Retinal pigment epithelial cell (primary cell): ENCODE results near the gene RNF111.
"Not testable (repeated sequence)": the region's sequence is repeated elsewhere in the genome, so short reads cannot be mapped to it uniquely, and the experiment has no call there.

Experiments
- DNase-seq: peaks from one replicate; pipeline ENCODE4 v3.0.0-alpha.2; 2010; ENCODE audit warnings: low read depth
- H3K4me3 ChIP-seq: 2 replicates; pipeline ENCODE4 v1.5.1; 2011; ENCODE audit warnings: mild to moderate bottlenecking, low read length, control low read depth, moderate library complexity
- CTCF ChIP-seq: conservative IDR thresholded peaks from 2 replicates; pipeline ENCODE4 v1.5.1; 2011; ENCODE audit warnings: low read depth, low read length, control low read depth, inconsistent platforms

The RNF111 gene

GRCh38 chr15:59116141-59116540, 128.7 kb downstream of the RNF111 start:
- TF ChIP-seq CTCF, result no peak
- no peak overlapping the region for H3K4me3 ChIP-seq
- no peak for DNase-seq

- H3K4me3 ChIP-seq, result no peak overlapping the region
- no peak for DNase-seq
- TF ChIP-seq CTCF, result no peak
These were observed 129.3 kb downstream of the RNF111 start for GRCh38 chr15:59116771-59117170.

- TF ChIP-seq CTCF, result no peak
- DNase-seq, result no peak
- no peak overlapping the region for H3K4me3 ChIP-seq
These were observed 132.2 kb downstream of the RNF111 start for GRCh38 chr15:59119625-59120024.

GRCh38 chr15:59120937-59121336, 133.5 kb downstream of the RNF111 start:
- no peak for TF ChIP-seq CTCF
- DNase-seq, result no peak
- H3K4me3 ChIP-seq, result no peak overlapping the region

GRCh38 chr15:59124261-59124660, 136.8 kb downstream of the RNF111 start:
- no peak for TF ChIP-seq CTCF
- no peak overlapping the region for H3K4me3 ChIP-seq
- no peak for DNase-seq

- H3K4me3 ChIP-seq, result not testable (repeated sequence)
These were observed 138.2 kb downstream of the RNF111 start for GRCh38 chr15:59125683-59126082.

GRCh38 chr15:59127255-59127654, 139.8 kb downstream of the RNF111 start:
- DNase-seq, H3K4me3 ChIP-seq: not testable (repeated sequence)

More at GRCh38 chr15:59125683-59126082, 138.2 kb downstream of the RNF111 start:
- DNase-seq, result not testable (repeated sequence)

GRCh38 chr15:59131456-59131855, 144.0 kb downstream of the RNF111 start:
- no peak overlapping the region for H3K4me3 ChIP-seq
- no peak for DNase-seq
- TF ChIP-seq CTCF, result no peak
